IMR-90 (cell line): ENCODE results near the gene SPATA33. TPM values are rescaled to one million over a fixed set of nuclear protein-coding genes. Genes with fewer than 3 reads are reported as not detected.

Experiments
- ATAC-seq: fragments of 200-7000 bp; cut with Tn5 transposase; 2 replicates; pipeline ENCODE4 v1.9.1; 2020; ENCODE audit warnings: low read depth, mild to moderate bottlenecking, moderate library complexity
- BruUV-seq: library from RNA; stranded (reverse); fragments of 400-500 nt; replicated peaks from 2 replicates; lab custom pipeline; 2021; lab: Mats Ljungman, UMichigan
- CTCF ChIA-PET: fragments of 300-600 bp; formaldehyde crosslinking; extraction: SDS; loops from one replicate; lab custom pipeline; 2021; ENCODE audit warnings: antibody characterized with exemption; lab: Yijun Ruan, JAX
- POLR2A ChIA-PET: fragments of 300-600 bp; sonication (Branson Sonifier 250); formaldehyde crosslinking; loops from one replicate; lab custom pipeline; 2022; ENCODE audit warnings: antibody characterized with exemption; ENCODE audit not compliant: unreplicated experiment; lab: Charles Lee
- DNase-seq: peaks from one replicate; pipeline ENCODE4 v3.0.0; 2013
- H2AFZ ChIP-seq: replicated peaks from 2 replicates; pipeline ENCODE3; 2013; ENCODE audit warnings: low read length, mild to moderate bottlenecking; ENCODE audit not compliant: poor library complexity
- H2AK5ac ChIP-seq: 2 replicates; pipeline ENCODE4 v1.6.1; 2013; ENCODE audit warnings: low read depth, low read length, inconsistent platforms
- H2AK9ac ChIP-seq: replicated peaks from 2 replicates; pipeline ENCODE3; 2013; ENCODE audit warnings: mild to moderate bottlenecking, low read depth, low read length, moderate library complexity; ENCODE audit not compliant: poor library complexity
- H2BK120ac ChIP-seq: 2 replicates; pipeline ENCODE4 v1.6.1; 2013; ENCODE audit warnings: low read depth, low read length, inconsistent platforms
- H2BK15ac ChIP-seq: 3 replicates; pipeline ENCODE4 v1.6.1; 2013; ENCODE audit warnings: low read depth, low read length, inconsistent platforms
- H2BK20ac ChIP-seq: 2 replicates; pipeline ENCODE4 v1.6.1; 2013; ENCODE audit warnings: low read depth, mild to moderate bottlenecking, inconsistent platforms, low read length, moderate library complexity
- H2BK5ac ChIP-seq: 2 replicates; pipeline ENCODE4 v1.6.1; 2013; ENCODE audit warnings: mild to moderate bottlenecking, low read depth, low read length, inconsistent platforms; ENCODE audit not compliant: poor library complexity, severe bottlenecking
- H3K14ac ChIP-seq: replicated peaks from 2 replicates; pipeline ENCODE4 v1.6.1; 2013; ENCODE audit warnings: low read depth, low read length, inconsistent platforms
- H3K18ac ChIP-seq: 2 replicates; pipeline ENCODE4 v1.6.1; 2013; ENCODE audit warnings: low read depth, low read length, control low read depth
- H3K23ac ChIP-seq: 2 replicates; pipeline ENCODE4 v1.6.1; 2013; ENCODE audit warnings: low read depth, low read length, inconsistent platforms
- H3K27ac ChIP-seq: 2 replicates; pipeline ENCODE4 v1.5.1; 2013; ENCODE audit warnings: mild to moderate bottlenecking, control low read depth, low read length; ENCODE audit not compliant: insufficient read depth
- H3K27me3 ChIP-seq: 2 replicates; pipeline ENCODE4 v1.6.1; 2013; ENCODE audit warnings: low read length; ENCODE audit not compliant: control insufficient read depth, insufficient read depth
- H3K36me3 ChIP-seq: 2 replicates; pipeline ENCODE4 v1.6.1; 2013; ENCODE audit warnings: low read length, mixed read lengths; ENCODE audit not compliant: control insufficient read depth, insufficient read depth
- H3K4ac ChIP-seq: 2 replicates; pipeline ENCODE4 v1.6.1; 2013; ENCODE audit warnings: low read depth, low read length, inconsistent platforms
- H3K4me1 ChIP-seq: 2 replicates; pipeline ENCODE4 v1.6.1; 2013; ENCODE audit warnings: low read length, mixed read lengths; ENCODE audit not compliant: control insufficient read depth, insufficient read depth
- H3K4me2 ChIP-seq: 2 replicates; pipeline ENCODE4 v1.6.1; 2013; ENCODE audit warnings: low read depth, mild to moderate bottlenecking, control low read depth, low read length, moderate library complexity
- H3K4me3 ChIP-seq: 2 replicates; pipeline ENCODE4 v1.5.1; 2013; ENCODE audit warnings: low read depth, mild to moderate bottlenecking, control low read depth, low read length, moderate library complexity; ENCODE audit not compliant: insufficient read depth
- H3K56ac ChIP-seq: 2 replicates; pipeline ENCODE4 v1.6.1; 2013; ENCODE audit warnings: low read length, inconsistent platforms; ENCODE audit not compliant: insufficient read depth; ENCODE audit errors: extremely low read depth
- H3K79me1 ChIP-seq, 2 experiments: 2 replicates each; pipeline ENCODE4 v1.6.1; 2013; ENCODE audit warnings: low read length in 2 of 2, inconsistent platforms in 1 of 2, low read depth in 1 of 2
- H3K9ac ChIP-seq: 2 replicates; pipeline ENCODE4 v1.6.1; 2013; ENCODE audit warnings: low read depth, low read length, control low read depth
- H3K9me1 ChIP-seq: 2 replicates; pipeline ENCODE4 v1.6.1; 2013; ENCODE audit warnings: low read length, inconsistent platforms; ENCODE audit not compliant: insufficient read depth
- H3K9me3 ChIP-seq: 2 replicates; pipeline ENCODE4 v1.6.1; 2013; ENCODE audit warnings: low read length; ENCODE audit not compliant: control insufficient read depth, insufficient read depth
- H4K20me1 ChIP-seq: 2 replicates; pipeline ENCODE4 v1.6.1; 2013; ENCODE audit warnings: low read length, inconsistent platforms; ENCODE audit not compliant: insufficient read depth
- H4K5ac ChIP-seq: 2 replicates; pipeline ENCODE4 v1.6.1; 2013; ENCODE audit warnings: mild to moderate bottlenecking, low read depth, low read length, control low read depth
- H4K8ac ChIP-seq, 2 experiments: 2 replicates each; pipeline ENCODE4 v1.6.1; 2013; ENCODE audit warnings: low read depth in 2 of 2, low read length in 2 of 2, control low read depth in 1 of 2, inconsistent platforms in 1 of 2
- H4K91ac ChIP-seq: 2 replicates; pipeline ENCODE4 v1.6.1; 2013; ENCODE audit warnings: low read depth, low read length, inconsistent platforms; ENCODE audit not compliant: insufficient read depth
- ELK1 ChIP-seq: fragments of 150-350 bp; IDR thresholded peaks from 2 replicates; pipeline ENCODE4 v1.6.1; 2016; ENCODE audit warnings: low read depth, mild to moderate bottlenecking, low read length, moderate library complexity, borderline replicate concordance
- FOS ChIP-seq: fragments of 150-350 bp; IDR thresholded peaks from 2 replicates; pipeline ENCODE4 v1.6.1; 2016; ENCODE audit warnings: low read depth, low read length
- MAFK ChIP-seq: IDR thresholded peaks from 2 replicates; pipeline ENCODE4 v1.6.1; 2012; ENCODE audit warnings: low read depth, low read length, improper control_type of control experiment
- NFE2L2 ChIP-seq: fragments of 150-350 bp; IDR thresholded peaks from 2 replicates; pipeline ENCODE4 v1.6.1; 2016; ENCODE audit warnings: low read depth, mild to moderate bottlenecking, low read length
- RAD21 ChIP-seq: IDR thresholded peaks from 2 replicates; pipeline ENCODE4 v1.6.1; 2012; ENCODE audit warnings: low read length, improper control_type of control experiment
- RFX5 ChIP-seq: IDR thresholded peaks from 2 replicates; pipeline ENCODE4 v1.8.0; 2012; ENCODE audit warnings: low read depth, mild to moderate bottlenecking, low read length, moderate library complexity
- WGBS, 2 experiments: methylation state at CpG; one replicate each; pipeline versions ENCODE4 v1.1.5 to v1.1.7; 2013; ENCODE audit warnings: missing lambda C conversion rate in 2 of 2; ENCODE audit not compliant: insufficient read length in 1 of 2; ENCODE audit errors: extremely low coverage in 2 of 2; 5-methylcytosine and 5-hydroxymethylcytosine counted together
- dilution Hi-C: fragments of 300-500 bp; cut with HindIII; formaldehyde crosslinking; loops from one replicate; pipeline ENCODE4 v1.14.3; 2018; ENCODE audit warnings: low sequenced_read_pairs; ENCODE audit not compliant: unreplicated experiment
- in situ Hi-C: fragments of 300-500 bp; cut with MboI; formaldehyde crosslinking; loops from 3 replicates; pipeline ENCODE4 v1.14.3; 2019; ENCODE audit warnings: low sequenced_read_pairs, inconsistent platforms, mixed read lengths
- intact Hi-C: fragments of 100-400 bp; cut with micrococcal nuclease; formaldehyde crosslinking; loops from 2 replicates; pipeline ENCODE4 v1.10.0; 2022
- polyA plus RNA-seq, 3 experiments: library from polyadenylated mRNA; depleted of rRNA; stranded (reverse); fragments of >200 nt; gene quantifications; 2 replicates each; pipeline ENCODE4 v1.2.3, GENCODE V29; 2012; ENCODE audit warnings: low replicate concordance in 1 of 3
- total RNA-seq: library from RNA; depleted of rRNA; stranded (reverse); fragments of >200 nt; gene quantifications from 2 replicates; pipeline ENCODE4 v1.2.3, GENCODE V29; 2012

Gene SPATA33
- total and polyA plus RNA-seq, 2 of the 4 experiments (the other 2 are of a cell fraction), result 0.90 to 3.4 TPM

GRCh38 chr16:89691231-89691985, 33.8 kb downstream of the SPATA33 start:
- Histone ChIP-seq H3K56ac (no peak overlapping the region), H4K91ac (no peak overlapping the region), H2AK9ac (no peak overlapping the region), H3K14ac (no peak overlapping the region), H3K4me2 (no peak overlapping the region), H2BK5ac (no peak overlapping the region), H3K9me3 (no peaks in the 10 kb centered on the region), H3K9me1 (peaks cover 6% of the 10 kb centered on the region; the same call in 1 of the 2 replicates), H3K36me3 (peaks cover 47% of the 10 kb centered on the region), H4K8ac (no peak overlapping the region), H3K4ac (no peak overlapping the region), H4K20me1 (peaks cover 9% of the 10 kb centered on the region), H2AK5ac (no peak overlapping the region; the same call in 1 of the 2 replicates), H3K23ac (no peak overlapping the region), H2BK20ac (no peak overlapping the region), H3K79me1 (peaks cover 28 to 36% of the 10 kb centered on the region in 2 experiments), H2BK120ac (no peak overlapping the region), H3K4me3 (no peak overlapping the region), H2AFZ (no peak overlapping the region), H3K18ac (no peak overlapping the region), H2BK15ac (no peak overlapping the region), H3K27ac (no peak overlapping the region), H3K9ac (no peak overlapping the region), H4K5ac (no peak overlapping the region), H3K4me1 (peaks cover 3% of the 10 kb centered on the region), H3K27me3 (no peaks in the 10 kb centered on the region)
- ATAC-seq (no peak), DNase-seq (no peak)
- intact Hi-C loops (no loop called here), in situ Hi-C loops (no loop called here), dilution Hi-C loops (no loop called here)
- no peak for TF ChIP-seq ELK1
- TF ChIP-seq FOS, result no peak
- TF ChIP-seq RAD21, result no peak
- no peak for TF ChIP-seq NFE2L2
- TF ChIP-seq MAFK, result no peak
- TF ChIP-seq RFX5, result no peak
- ChIA-PET POLR2A (no interaction called here), CTCF (no interaction called here)
- 100% methylated on average over 2 of the region's 21 CpGs; no CpG with 5 or more reads in 1 of the 2 experiments for WGBS, 2 experiments
- BruUV-seq, result no TSS peak
